Astrocyte (in vitro differentiated cells and primary cell): Measurements from ENCODE around the gene PPM1N. TPM values are rescaled to one million over a fixed set of nuclear protein-coding genes. Genes with fewer than 3 reads are reported as not detected.
A peak's percentile ranks its signal among the peaks of the same experiment; 100 is the strongest.

Source experiments
- DNase-seq: peaks from one replicate; pipeline ENCODE4 v3.0.0-alpha.2; 2010; ENCODE audit warnings: low read depth
- FAIRE-seq: peaks from 2 replicates; lab custom pipeline; 2011; peaks lifted over from hg19 to GRCh38; lab: Jason Lieb, UNC
- H2AFZ ChIP-seq: 2 replicates; pipeline ENCODE4 v1.6.0; 2012; ENCODE audit warnings: low read depth, low read length, inconsistent platforms
- H3K27ac ChIP-seq: 2 replicates; pipeline ENCODE4 v1.5.1; 2011; ENCODE audit warnings: low read depth, low read length, inconsistent platforms
- H3K27me3 ChIP-seq: 2 replicates; pipeline ENCODE4 v1.6.0; 2011; ENCODE audit warnings: low read length, inconsistent platforms; ENCODE audit not compliant: insufficient read depth
- H3K36me3 ChIP-seq: 2 replicates; pipeline ENCODE4 v1.5.1; 2011; ENCODE audit warnings: low read length, inconsistent platforms; ENCODE audit not compliant: insufficient read depth
- H3K4me1 ChIP-seq: 2 replicates; pipeline ENCODE4 v1.5.1; 2011; ENCODE audit warnings: low read length, inconsistent platforms; ENCODE audit not compliant: insufficient read depth
- H3K4me2 ChIP-seq: 2 replicates; pipeline ENCODE4 v1.6.0; 2012; ENCODE audit warnings: low read length, inconsistent platforms
- H3K4me3 ChIP-seq: 2 replicates; pipeline ENCODE4 v1.5.1; 2011; ENCODE audit warnings: low read depth, mild to moderate bottlenecking, low read length, inconsistent platforms; ENCODE audit not compliant: insufficient read depth
- H3K79me2 ChIP-seq: 2 replicates; pipeline ENCODE4 v1.6.0; 2012; ENCODE audit warnings: mild to moderate bottlenecking, low read length, inconsistent platforms; ENCODE audit not compliant: insufficient read depth
- H3K9ac ChIP-seq: 2 replicates; pipeline ENCODE4 v1.6.0; 2012; ENCODE audit warnings: mild to moderate bottlenecking, low read length, inconsistent platforms
- H3K9me3 ChIP-seq: 2 replicates; pipeline ENCODE4 v1.5.1; 2012; ENCODE audit warnings: low read depth, mild to moderate bottlenecking, low read length, inconsistent platforms; ENCODE audit not compliant: insufficient read depth
- H4K20me1 ChIP-seq: 2 replicates; pipeline ENCODE4 v1.6.0; 2012; ENCODE audit warnings: low read length, inconsistent platforms; ENCODE audit not compliant: insufficient read depth
- H3K27ac Mint-ChIP-seq: one replicate; pipeline ENCODE4 v1.8.0; 2021; ENCODE audit warnings: mild to moderate bottlenecking, mixed read lengths; ENCODE audit not compliant: unreplicated experiment
- H3K27me3 Mint-ChIP-seq: one replicate; pipeline ENCODE4 v1.8.0; 2021; ENCODE audit warnings: low read depth, mixed read lengths; ENCODE audit not compliant: unreplicated experiment
- H3K36me3 Mint-ChIP-seq: one replicate; pipeline ENCODE4 v1.8.0; 2021; ENCODE audit warnings: low read depth, mixed read lengths; ENCODE audit not compliant: unreplicated experiment
- H3K4me1 Mint-ChIP-seq: one replicate; pipeline ENCODE4 v1.8.0; 2021; ENCODE audit warnings: low read depth, mixed read lengths; ENCODE audit not compliant: unreplicated experiment
- H3K4me3 Mint-ChIP-seq: one replicate; pipeline ENCODE4 v1.8.0; 2021; ENCODE audit warnings: mild to moderate bottlenecking, moderate library complexity, mixed read lengths; ENCODE audit not compliant: unreplicated experiment
- H3K9me3 Mint-ChIP-seq: one replicate; pipeline ENCODE4 v1.8.0; 2021; ENCODE audit warnings: mild to moderate bottlenecking, mixed read lengths; ENCODE audit not compliant: unreplicated experiment
- EZH2 ChIP-seq: IDR thresholded peaks from 2 replicates; pipeline ENCODE4 v1.6.1; 2012; ENCODE audit warnings: mild to moderate bottlenecking, low read length, inconsistent platforms; ENCODE audit not compliant: insufficient read depth
- total RNA-seq: library from RNA; stranded (reverse); gene quantifications from 2 replicates; pipeline ENCODE4 v1.2.1, GENCODE V29; 2021
- TF ChIP-seq, protein P1 (sequence below): IDR thresholded peaks from 2 replicates; pipeline ENCODE4 v1.5.1; 2011; ENCODE audit warnings: low read depth, mild to moderate bottlenecking, inconsistent platforms, low read length, moderate library complexity; ENCODE audit not compliant: insufficient read depth

The PPM1N gene
- total RNA-seq, 1 donor from 2014 or later: 1.3 TPM

DNA sequence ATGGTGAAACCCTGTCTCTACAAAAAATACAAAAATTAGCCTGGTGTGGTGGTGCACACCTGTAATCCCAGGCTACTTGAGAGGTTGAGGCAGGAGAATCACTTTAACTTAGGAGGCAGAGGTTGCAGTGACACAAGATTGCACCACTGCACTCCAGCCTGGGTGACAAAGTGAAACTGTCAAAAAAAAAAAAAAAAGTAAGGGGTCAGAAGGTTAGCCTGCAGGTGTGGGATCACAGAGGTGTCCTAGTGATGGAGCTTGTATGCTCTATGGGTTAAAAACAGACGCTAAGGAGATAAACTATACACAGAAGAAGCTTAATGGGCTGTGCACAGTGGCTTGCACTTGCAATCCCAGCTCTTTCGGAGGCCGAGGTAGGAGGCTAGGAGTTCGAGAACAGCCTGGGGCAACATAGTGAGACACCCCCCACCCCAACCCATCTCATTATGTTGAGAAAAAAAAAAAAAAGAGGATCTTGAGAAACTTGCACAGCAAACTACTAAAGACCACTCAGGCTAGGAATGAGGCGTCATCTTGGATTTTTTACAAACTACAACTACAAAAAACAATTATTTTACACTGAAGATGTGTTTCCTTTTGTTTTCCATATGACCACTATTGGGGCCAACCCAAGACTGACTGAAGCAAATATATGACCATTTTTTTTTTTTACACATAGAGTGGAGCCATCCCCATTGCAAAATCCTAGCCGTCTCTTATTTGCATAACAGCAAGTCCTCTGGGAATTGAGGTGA is 22.5 kb upstream of the PPM1N start:
- Histone ChIP-seq H3K36me3 (no peaks in the 10 kb centered on the region), H3K4me2 (no peak overlapping the region), H2AFZ (no peak overlapping the region), H3K9ac (no peak overlapping the region), H3K27ac (no peak overlapping the region), H3K4me1 (peaks cover 14% of the 10 kb centered on the region), H3K79me2 (no peaks in the 10 kb centered on the region), H4K20me1 (peaks cover 11% of the 10 kb centered on the region), H3K9me3 (no peaks in the 10 kb centered on the region), H3K4me3 (no peak overlapping the region), H3K27me3 (no peaks in the 10 kb centered on the region)
- Mint-ChIP-seq H3K27ac (no peak overlapping the region), H3K4me1 (peaks cover 4% of the 10 kb centered on the region), H3K4me3 (no peak overlapping the region), H3K36me3 (peaks cover 3% of the 10 kb centered on the region), H3K27me3 (peaks cover 3% of the 10 kb centered on the region), H3K9me3 (no peaks in the 10 kb centered on the region)
- DNase-seq (no peak), FAIRE-seq (no peak)
- TF ChIP-seq, protein P1, sequence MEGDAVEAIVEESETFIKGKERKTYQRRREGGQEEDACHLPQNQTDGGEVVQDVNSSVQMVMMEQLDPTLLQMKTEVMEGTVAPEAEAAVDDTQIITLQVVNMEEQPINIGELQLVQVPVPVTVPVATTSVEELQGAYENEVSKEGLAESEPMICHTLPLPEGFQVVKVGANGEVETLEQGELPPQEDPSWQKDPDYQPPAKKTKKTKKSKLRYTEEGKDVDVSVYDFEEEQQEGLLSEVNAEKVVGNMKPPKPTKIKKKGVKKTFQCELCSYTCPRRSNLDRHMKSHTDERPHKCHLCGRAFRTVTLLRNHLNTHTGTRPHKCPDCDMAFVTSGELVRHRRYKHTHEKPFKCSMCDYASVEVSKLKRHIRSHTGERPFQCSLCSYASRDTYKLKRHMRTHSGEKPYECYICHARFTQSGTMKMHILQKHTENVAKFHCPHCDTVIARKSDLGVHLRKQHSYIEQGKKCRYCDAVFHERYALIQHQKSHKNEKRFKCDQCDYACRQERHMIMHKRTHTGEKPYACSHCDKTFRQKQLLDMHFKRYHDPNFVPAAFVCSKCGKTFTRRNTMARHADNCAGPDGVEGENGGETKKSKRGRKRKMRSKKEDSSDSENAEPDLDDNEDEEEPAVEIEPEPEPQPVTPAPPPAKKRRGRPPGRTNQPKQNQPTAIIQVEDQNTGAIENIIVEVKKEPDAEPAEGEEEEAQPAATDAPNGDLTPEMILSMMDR: no peak
- TF ChIP-seq EZH2: no peak

DNA sequence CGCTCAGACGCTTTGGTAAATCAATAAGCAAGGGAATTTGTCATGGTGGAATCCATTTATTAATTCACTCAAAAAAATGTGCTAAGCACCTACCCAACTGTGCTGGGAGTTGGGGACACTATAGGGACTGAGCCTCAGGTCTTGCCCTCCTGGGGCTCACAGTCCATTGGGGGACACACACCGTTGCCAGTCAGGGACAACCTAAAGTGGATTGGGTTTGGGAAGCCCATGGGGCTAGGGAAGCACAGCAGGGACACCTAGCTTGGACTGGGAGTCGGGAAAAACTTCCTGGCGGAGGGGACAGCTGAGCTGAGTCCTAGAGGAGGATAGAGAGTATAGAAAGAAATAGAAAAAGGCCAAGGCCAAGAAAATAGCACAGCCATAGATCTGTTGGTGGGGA is 21.9 kb upstream of the PPM1N start:
- H3K79me2 ChIP-seq: no peaks in the 10 kb centered on the region
- Mint-ChIP-seq H3K27me3 (peaks cover 3% of the 10 kb centered on the region), H3K36me3 (peaks cover 3% of the 10 kb centered on the region), H3K4me3 (no peak overlapping the region), H3K27ac (no peak overlapping the region), H3K4me1 (peaks cover 4% of the 10 kb centered on the region), H3K9me3 (no peaks in the 10 kb centered on the region)
- peaks cover 13% of the 10 kb centered on the region for H3K4me1 ChIP-seq
- FAIRE-seq: no peak
- H3K9ac ChIP-seq: no peak overlapping the region
- peaks cover 9% of the 10 kb centered on the region for H4K20me1 ChIP-seq
- no peak for DNase-seq
- no peak overlapping the region for H3K4me3 ChIP-seq
- no peaks in the 10 kb centered on the region for H3K27me3 ChIP-seq
- no peaks in the 10 kb centered on the region for H3K36me3 ChIP-seq
- H2AFZ ChIP-seq: no peak overlapping the region
- no peak overlapping the region for H3K27ac ChIP-seq
- H3K4me2 ChIP-seq: no peak overlapping the region
- TF ChIP-seq, protein P1: no peak
- no peak for TF ChIP-seq EZH2
- H3K9me3 ChIP-seq: no peaks in the 10 kb centered on the region

DNA sequence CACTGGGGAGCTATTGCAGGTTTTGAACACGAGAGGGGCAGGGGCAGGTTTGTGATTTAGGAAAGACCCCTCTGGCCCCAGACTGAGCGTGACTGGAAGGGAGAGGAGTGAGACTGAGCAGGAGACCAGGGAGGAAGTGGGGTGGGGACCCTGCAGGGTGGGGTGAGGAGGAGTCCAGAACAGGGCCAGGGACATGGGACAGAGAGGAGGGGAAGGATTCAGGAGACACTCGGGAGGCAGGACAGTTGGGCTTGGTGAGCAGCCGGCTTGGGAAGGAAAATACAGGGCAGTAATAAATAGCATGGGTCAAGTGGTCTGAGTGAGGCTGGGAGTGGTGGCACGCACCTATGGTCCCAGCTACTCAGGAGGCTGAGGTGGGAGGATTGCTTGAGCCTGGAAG is 21.1 kb upstream of the PPM1N start:
- Mint-ChIP-seq H3K9me3 (no peaks in the 10 kb centered on the region), H3K27ac (no peak overlapping the region), H3K36me3 (peaks cover 3% of the 10 kb centered on the region), H3K4me1 (peaks cover 4% of the 10 kb centered on the region), H3K27me3 (peaks cover 3% of the 10 kb centered on the region), H3K4me3 (peak overlapping the region; percentile 31)
- Histone ChIP-seq H3K4me2 (peak overlapping the region; percentile 38), H4K20me1 (peaks cover under 1% of the 10 kb centered on the region), H3K27ac (no peak overlapping the region), H3K9ac (no peak overlapping the region), H2AFZ (no peak overlapping the region), H3K36me3 (no peaks in the 10 kb centered on the region), H3K27me3 (no peaks in the 10 kb centered on the region), H3K4me3 (no peak overlapping the region), H3K79me2 (no peaks in the 10 kb centered on the region), H3K4me1 (peaks cover 11% of the 10 kb centered on the region), H3K9me3 (no peaks in the 10 kb centered on the region)
- FAIRE-seq: no peak
- no peak for TF ChIP-seq EZH2
- TF ChIP-seq, protein P1: no peak
- no peak for DNase-seq
